IMR-90 (cell line): ENCODE data around the gene NKAIN2. TPM values are rescaled to one million over a fixed set of nuclear protein-coding genes. Genes with fewer than 3 reads are reported as not detected.

Experiments used
- ATAC-seq: fragments of 200-7000 bp; cut with Tn5 transposase; 2 replicates; pipeline ENCODE4 v1.9.1; 2020; ENCODE audit warnings: low read depth, mild to moderate bottlenecking, moderate library complexity
- BruUV-seq: library from RNA; stranded (reverse); fragments of 400-500 nt; replicated peaks from 2 replicates; lab custom pipeline; 2021; lab: Mats Ljungman, UMichigan
- CTCF ChIA-PET: fragments of 300-600 bp; formaldehyde crosslinking; extraction: SDS; loops from one replicate; lab custom pipeline; 2021; ENCODE audit warnings: antibody characterized with exemption; lab: Yijun Ruan, JAX
- POLR2A ChIA-PET: fragments of 300-600 bp; sonication (Branson Sonifier 250); formaldehyde crosslinking; loops from one replicate; lab custom pipeline; 2022; ENCODE audit warnings: antibody characterized with exemption; ENCODE audit not compliant: unreplicated experiment; lab: Charles Lee
- DNase-seq: peaks from one replicate; pipeline ENCODE4 v3.0.0; 2013
- H2AFZ ChIP-seq: replicated peaks from 2 replicates; pipeline ENCODE3; 2013; ENCODE audit warnings: low read length, mild to moderate bottlenecking; ENCODE audit not compliant: poor library complexity
- H2AK5ac ChIP-seq: 2 replicates; pipeline ENCODE4 v1.6.1; 2013; ENCODE audit warnings: low read depth, low read length, inconsistent platforms
- H2AK9ac ChIP-seq: replicated peaks from 2 replicates; pipeline ENCODE3; 2013; ENCODE audit warnings: mild to moderate bottlenecking, low read depth, low read length, moderate library complexity; ENCODE audit not compliant: poor library complexity
- H2BK120ac ChIP-seq: 2 replicates; pipeline ENCODE4 v1.6.1; 2013; ENCODE audit warnings: low read depth, low read length, inconsistent platforms
- H2BK15ac ChIP-seq: 3 replicates; pipeline ENCODE4 v1.6.1; 2013; ENCODE audit warnings: low read depth, low read length, inconsistent platforms
- H2BK20ac ChIP-seq: 2 replicates; pipeline ENCODE4 v1.6.1; 2013; ENCODE audit warnings: low read depth, mild to moderate bottlenecking, inconsistent platforms, low read length, moderate library complexity
- H2BK5ac ChIP-seq: 2 replicates; pipeline ENCODE4 v1.6.1; 2013; ENCODE audit warnings: mild to moderate bottlenecking, low read depth, low read length, inconsistent platforms; ENCODE audit not compliant: poor library complexity, severe bottlenecking
- H3K14ac ChIP-seq: replicated peaks from 2 replicates; pipeline ENCODE4 v1.6.1; 2013; ENCODE audit warnings: low read depth, low read length, inconsistent platforms
- H3K18ac ChIP-seq: 2 replicates; pipeline ENCODE4 v1.6.1; 2013; ENCODE audit warnings: low read depth, low read length, control low read depth
- H3K23ac ChIP-seq: 2 replicates; pipeline ENCODE4 v1.6.1; 2013; ENCODE audit warnings: low read depth, low read length, inconsistent platforms
- H3K27ac ChIP-seq: 2 replicates; pipeline ENCODE4 v1.5.1; 2013; ENCODE audit warnings: mild to moderate bottlenecking, control low read depth, low read length; ENCODE audit not compliant: insufficient read depth
- H3K27me3 ChIP-seq: 2 replicates; pipeline ENCODE4 v1.6.1; 2013; ENCODE audit warnings: low read length; ENCODE audit not compliant: control insufficient read depth, insufficient read depth
- H3K36me3 ChIP-seq: 2 replicates; pipeline ENCODE4 v1.6.1; 2013; ENCODE audit warnings: low read length, mixed read lengths; ENCODE audit not compliant: control insufficient read depth, insufficient read depth
- H3K4ac ChIP-seq: 2 replicates; pipeline ENCODE4 v1.6.1; 2013; ENCODE audit warnings: low read depth, low read length, inconsistent platforms
- H3K4me1 ChIP-seq: 2 replicates; pipeline ENCODE4 v1.6.1; 2013; ENCODE audit warnings: low read length, mixed read lengths; ENCODE audit not compliant: control insufficient read depth, insufficient read depth
- H3K4me2 ChIP-seq: 2 replicates; pipeline ENCODE4 v1.6.1; 2013; ENCODE audit warnings: low read depth, mild to moderate bottlenecking, control low read depth, low read length, moderate library complexity
- H3K4me3 ChIP-seq: 2 replicates; pipeline ENCODE4 v1.5.1; 2013; ENCODE audit warnings: low read depth, mild to moderate bottlenecking, control low read depth, low read length, moderate library complexity; ENCODE audit not compliant: insufficient read depth
- H3K56ac ChIP-seq: 2 replicates; pipeline ENCODE4 v1.6.1; 2013; ENCODE audit warnings: low read length, inconsistent platforms; ENCODE audit not compliant: insufficient read depth; ENCODE audit errors: extremely low read depth
- H3K79me1 ChIP-seq, 2 experiments: 2 replicates each; pipeline ENCODE4 v1.6.1; 2013; ENCODE audit warnings: low read length in 2 of 2, inconsistent platforms in 1 of 2, low read depth in 1 of 2
- H3K9ac ChIP-seq: 2 replicates; pipeline ENCODE4 v1.6.1; 2013; ENCODE audit warnings: low read depth, low read length, control low read depth
- H3K9me1 ChIP-seq: 2 replicates; pipeline ENCODE4 v1.6.1; 2013; ENCODE audit warnings: low read length, inconsistent platforms; ENCODE audit not compliant: insufficient read depth
- H3K9me3 ChIP-seq: 2 replicates; pipeline ENCODE4 v1.6.1; 2013; ENCODE audit warnings: low read length; ENCODE audit not compliant: control insufficient read depth, insufficient read depth
- H4K20me1 ChIP-seq: 2 replicates; pipeline ENCODE4 v1.6.1; 2013; ENCODE audit warnings: low read length, inconsistent platforms; ENCODE audit not compliant: insufficient read depth
- H4K5ac ChIP-seq: 2 replicates; pipeline ENCODE4 v1.6.1; 2013; ENCODE audit warnings: mild to moderate bottlenecking, low read depth, low read length, control low read depth
- H4K8ac ChIP-seq, 2 experiments: 2 replicates each; pipeline ENCODE4 v1.6.1; 2013; ENCODE audit warnings: low read depth in 2 of 2, low read length in 2 of 2, control low read depth in 1 of 2, inconsistent platforms in 1 of 2
- H4K91ac ChIP-seq: 2 replicates; pipeline ENCODE4 v1.6.1; 2013; ENCODE audit warnings: low read depth, low read length, inconsistent platforms; ENCODE audit not compliant: insufficient read depth
- BHLHE40 ChIP-seq: fragments of 150-350 bp; IDR thresholded peaks from 2 replicates; pipeline ENCODE4 v1.6.1; 2016; ENCODE audit warnings: mild to moderate bottlenecking, low read depth, low read length
- CEBPB ChIP-seq: IDR thresholded peaks from 2 replicates; pipeline ENCODE4 v1.6.1; 2012; ENCODE audit warnings: low read depth, low read length, improper control_type of control experiment
- MAFK ChIP-seq: IDR thresholded peaks from 2 replicates; pipeline ENCODE4 v1.6.1; 2012; ENCODE audit warnings: low read depth, low read length, improper control_type of control experiment
- MAZ ChIP-seq: IDR thresholded peaks from 2 replicates; pipeline ENCODE4 v1.6.1; 2012; ENCODE audit warnings: low read depth, mild to moderate bottlenecking, low read length, improper control_type of control experiment, moderate library complexity, borderline replicate concordance
- SMC3 ChIP-seq: fragments of 150-350 bp; IDR thresholded peaks from 2 replicates; pipeline ENCODE4 v1.6.1; 2016; ENCODE audit warnings: low read depth, mild to moderate bottlenecking, antibody characterized with exemption, low read length, moderate library complexity
- WGBS, 2 experiments: methylation state at CpG; one replicate each; pipeline versions ENCODE4 v1.1.5 to v1.1.7; 2013; ENCODE audit warnings: missing lambda C conversion rate in 2 of 2; ENCODE audit not compliant: insufficient read length in 1 of 2; ENCODE audit errors: extremely low coverage in 2 of 2; 5-methylcytosine and 5-hydroxymethylcytosine counted together
- dilution Hi-C: fragments of 300-500 bp; cut with HindIII; formaldehyde crosslinking; loops from one replicate; pipeline ENCODE4 v1.14.3; 2018; ENCODE audit warnings: low sequenced_read_pairs; ENCODE audit not compliant: unreplicated experiment
- in situ Hi-C: fragments of 300-500 bp; cut with MboI; formaldehyde crosslinking; loops from 3 replicates; pipeline ENCODE4 v1.14.3; 2019; ENCODE audit warnings: low sequenced_read_pairs, inconsistent platforms, mixed read lengths
- intact Hi-C: fragments of 100-400 bp; cut with micrococcal nuclease; formaldehyde crosslinking; loops from 2 replicates; pipeline ENCODE4 v1.10.0; 2022
- polyA plus RNA-seq, 3 experiments: library from polyadenylated mRNA; depleted of rRNA; stranded (reverse); fragments of >200 nt; gene quantifications; 2 replicates each; pipeline ENCODE4 v1.2.3, GENCODE V29; 2012; ENCODE audit warnings: low replicate concordance in 1 of 3
- total RNA-seq: library from RNA; depleted of rRNA; stranded (reverse); fragments of >200 nt; gene quantifications from 2 replicates; pipeline ENCODE4 v1.2.3, GENCODE V29; 2012
- TF ChIP-seq, protein P1 (sequence below): conservative IDR thresholded peaks from 2 replicates; pipeline ENCODE4 v1.5.1; 2012; ENCODE audit warnings: mild to moderate bottlenecking, low read depth, low read length, improper control_type of control experiment
- TF ChIP-seq, protein P2 (sequence below): fragments of 150-350 bp; IDR thresholded peaks from 2 replicates; pipeline ENCODE4 v1.6.1; 2016; ENCODE audit warnings: low read depth, mild to moderate bottlenecking, low read length, moderate library complexity, borderline replicate concordance
- TF ChIP-seq, protein P3 (sequence below): fragments of 150-350 bp; IDR thresholded peaks from 2 replicates; pipeline ENCODE4 v1.6.1; 2017; ENCODE audit warnings: mild to moderate bottlenecking, antibody characterized with exemption, low read length, low read depth

The NKAIN2 gene
- total and polyA plus RNA-seq, 2 of the 4 experiments (the other 2 are of a cell fraction): not detected

DNA sequence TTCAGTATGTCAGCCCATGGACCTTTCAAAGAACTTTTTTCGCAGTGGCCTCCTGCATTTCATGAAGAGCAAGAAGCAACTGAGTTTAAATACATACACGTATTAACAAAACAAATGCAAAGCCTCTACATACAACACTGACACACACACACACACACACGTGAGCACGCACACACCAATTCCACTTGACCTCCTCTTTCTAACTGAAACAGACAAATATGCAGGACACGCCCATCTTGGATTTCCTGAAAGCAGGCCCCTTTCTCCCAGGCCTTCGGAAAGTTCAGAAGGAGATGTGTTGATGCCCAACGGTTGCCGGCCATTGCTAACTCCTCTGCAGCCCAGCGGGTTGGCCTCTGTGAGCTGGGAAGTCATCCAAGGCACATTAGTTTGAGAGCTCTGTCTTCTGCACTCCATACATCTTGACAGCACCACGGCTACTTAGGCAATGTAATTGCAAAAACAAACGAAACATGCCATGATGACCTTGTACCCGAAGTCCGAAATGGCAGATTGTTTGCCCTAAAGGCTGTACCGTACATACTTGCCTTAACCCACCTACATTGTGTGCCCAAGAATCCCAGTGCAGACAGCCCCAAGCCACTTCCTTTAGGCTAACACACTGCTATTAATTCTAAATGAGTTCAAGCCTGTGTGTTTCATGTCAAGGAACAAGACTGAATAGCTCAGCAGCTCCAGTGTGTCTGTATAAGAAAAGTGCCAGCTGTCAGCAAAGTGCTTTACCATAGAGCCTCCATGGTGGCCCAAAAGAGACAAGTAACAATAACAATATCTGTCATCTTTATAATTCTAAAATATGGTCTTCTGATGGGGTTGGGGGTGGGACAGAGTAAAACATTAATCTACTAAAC lies 1019.8 kb downstream of the NKAIN2 start (continued):
- TF ChIP-seq, protein P1, sequence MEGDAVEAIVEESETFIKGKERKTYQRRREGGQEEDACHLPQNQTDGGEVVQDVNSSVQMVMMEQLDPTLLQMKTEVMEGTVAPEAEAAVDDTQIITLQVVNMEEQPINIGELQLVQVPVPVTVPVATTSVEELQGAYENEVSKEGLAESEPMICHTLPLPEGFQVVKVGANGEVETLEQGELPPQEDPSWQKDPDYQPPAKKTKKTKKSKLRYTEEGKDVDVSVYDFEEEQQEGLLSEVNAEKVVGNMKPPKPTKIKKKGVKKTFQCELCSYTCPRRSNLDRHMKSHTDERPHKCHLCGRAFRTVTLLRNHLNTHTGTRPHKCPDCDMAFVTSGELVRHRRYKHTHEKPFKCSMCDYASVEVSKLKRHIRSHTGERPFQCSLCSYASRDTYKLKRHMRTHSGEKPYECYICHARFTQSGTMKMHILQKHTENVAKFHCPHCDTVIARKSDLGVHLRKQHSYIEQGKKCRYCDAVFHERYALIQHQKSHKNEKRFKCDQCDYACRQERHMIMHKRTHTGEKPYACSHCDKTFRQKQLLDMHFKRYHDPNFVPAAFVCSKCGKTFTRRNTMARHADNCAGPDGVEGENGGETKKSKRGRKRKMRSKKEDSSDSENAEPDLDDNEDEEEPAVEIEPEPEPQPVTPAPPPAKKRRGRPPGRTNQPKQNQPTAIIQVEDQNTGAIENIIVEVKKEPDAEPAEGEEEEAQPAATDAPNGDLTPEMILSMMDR: no peak

DNA sequence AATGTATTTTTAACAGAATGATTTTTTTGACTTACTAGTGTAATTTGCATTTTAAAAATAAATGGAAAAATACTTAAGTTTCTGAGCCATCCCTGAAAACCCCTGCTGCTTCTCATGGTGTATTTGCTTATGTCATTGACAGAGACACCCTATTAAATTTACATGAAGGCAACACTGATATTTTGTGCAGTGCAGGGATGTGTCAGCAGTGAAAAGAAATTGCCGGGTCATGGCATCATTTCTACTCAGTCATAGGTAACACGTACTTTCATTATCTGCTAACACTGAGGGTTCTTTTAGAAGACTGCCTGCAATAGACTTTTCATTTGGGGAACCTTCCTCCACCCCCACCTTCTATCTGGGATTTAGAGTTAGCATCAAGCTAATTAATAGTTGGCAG lies 1021.9 kb downstream of the NKAIN2 start:
- Histone ChIP-seq H4K5ac (no peak overlapping the region), H3K4me3 (no peak overlapping the region), H4K20me1 (no peaks in the 10 kb centered on the region), H2AK9ac (no peak overlapping the region), H3K14ac (no peak overlapping the region), H2BK120ac (no peak overlapping the region), H4K8ac (no peak overlapping the region), H3K4me1 (peaks cover 2% of the 10 kb centered on the region; the same call in 1 of the 2 replicates), H3K9me1 (peaks cover 5% of the 10 kb centered on the region; the same call in 1 of the 2 replicates), H2AK5ac (no peak overlapping the region), H3K4me2 (no peak overlapping the region), H3K79me1 (no peaks in the 10 kb centered on the region), H3K9me3 (no peaks in the 10 kb centered on the region), H3K27me3 (no peaks in the 10 kb centered on the region), H3K36me3 (no peaks in the 10 kb centered on the region), H3K23ac (no peak overlapping the region), H2BK15ac (no peak overlapping the region), H2AFZ (no peak overlapping the region), H4K91ac (no peak overlapping the region), H2BK20ac (no peak overlapping the region), H2BK5ac (no peak overlapping the region), H3K27ac (no peak overlapping the region), H3K56ac (no peak overlapping the region), H3K18ac (no peak overlapping the region), H3K9ac (no peak overlapping the region), H3K4ac (no peak overlapping the region)
- DNase-seq (no peak), ATAC-seq (no peak)
- ChIA-PET POLR2A (no interaction called here), CTCF (no interaction called here)
- TF ChIP-seq SMC3: no peak
- TF ChIP-seq MAFK: no peak
- no peak for TF ChIP-seq MAZ
- TF ChIP-seq CEBPB: no peak
- TF ChIP-seq, protein P2, sequence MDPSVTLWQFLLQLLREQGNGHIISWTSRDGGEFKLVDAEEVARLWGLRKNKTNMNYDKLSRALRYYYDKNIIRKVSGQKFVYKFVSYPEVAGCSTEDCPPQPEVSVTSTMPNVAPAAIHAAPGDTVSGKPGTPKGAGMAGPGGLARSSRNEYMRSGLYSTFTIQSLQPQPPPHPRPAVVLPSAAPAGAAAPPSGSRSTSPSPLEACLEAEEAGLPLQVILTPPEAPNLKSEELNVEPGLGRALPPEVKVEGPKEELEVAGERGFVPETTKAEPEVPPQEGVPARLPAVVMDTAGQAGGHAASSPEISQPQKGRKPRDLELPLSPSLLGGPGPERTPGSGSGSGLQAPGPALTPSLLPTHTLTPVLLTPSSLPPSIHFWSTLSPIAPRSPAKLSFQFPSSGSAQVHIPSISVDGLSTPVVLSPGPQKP: no peak
- TF ChIP-seq, protein P3, sequence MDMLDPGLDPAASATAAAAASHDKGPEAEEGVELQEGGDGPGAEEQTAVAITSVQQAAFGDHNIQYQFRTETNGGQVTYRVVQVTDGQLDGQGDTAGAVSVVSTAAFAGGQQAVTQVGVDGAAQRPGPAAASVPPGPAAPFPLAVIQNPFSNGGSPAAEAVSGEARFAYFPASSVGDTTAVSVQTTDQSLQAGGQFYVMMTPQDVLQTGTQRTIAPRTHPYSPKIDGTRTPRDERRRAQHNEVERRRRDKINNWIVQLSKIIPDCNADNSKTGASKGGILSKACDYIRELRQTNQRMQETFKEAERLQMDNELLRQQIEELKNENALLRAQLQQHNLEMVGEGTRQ: no peak
- TF ChIP-seq BHLHE40: no peak
- in situ Hi-C loops: no loop called here
- intact Hi-C loops: no loop called here
- WGBS, 2 experiments: no CpG with 5 or more reads among the region's 2 CpGs
- dilution Hi-C loops: no loop called here
- BruUV-seq: no TSS peak
